Right cardiac atrium (tissue), 5 donors: Measurements from ENCODE around the gene IGFBP6. TPM values are rescaled to one million over a fixed set of nuclear protein-coding genes. Genes with fewer than 3 reads are reported as not detected.

Source experiments
- ATAC-seq, 2 donors: fragments of 200-7000 bp; cut with Tn5 transposase; one replicate each; pipeline versions ENCODE4 v1.8.0 to v1.9.1; 2020; ENCODE audit warnings: moderate library complexity in 2 of 2, mild to moderate bottlenecking in 1 of 2
- DNase-seq, 3 donors: peaks; one replicate each; pipeline ENCODE4 v3.0.0-alpha.2; 2020
- H3K27ac ChIP-seq: one replicate; pipeline ENCODE4 v1.5.1; 2013; ENCODE audit warnings: mild to moderate bottlenecking, low read length, control low read depth, moderate library complexity
- H3K27me3 ChIP-seq: one replicate; pipeline ENCODE4 v1.6.1; 2013; ENCODE audit not compliant: control insufficient read depth, insufficient read depth
- H3K4me1 ChIP-seq: one replicate; pipeline ENCODE4 v1.6.1; 2013; ENCODE audit warnings: low read length; ENCODE audit not compliant: control insufficient read depth, insufficient read depth
- H3K4me3 ChIP-seq: one replicate; pipeline ENCODE4 v1.5.1; 2013; ENCODE audit warnings: low read length, control low read depth
- H3K9me3 ChIP-seq: one replicate; pipeline ENCODE4 v1.6.1; 2013; ENCODE audit warnings: low read length; ENCODE audit not compliant: control insufficient read depth
- WGBS: extraction: QIAGEN DNeasy Blood & Tissue Kit; methylation state at CpG from one replicate; pipeline ENCODE4 v1.1.7; 2013; 5-methylcytosine and 5-hydroxymethylcytosine counted together
- intact Hi-C, 4 donors: fragments of 100-400 bp; cut with DNase I; formaldehyde crosslinking; loops; one replicate each; pipeline versions ENCODE4 v1.11.0 to v1.14.0; 2022 to 2023
- polyA plus RNA-seq: library from polyadenylated mRNA; stranded (reverse); fragments of 200-250 nt; gene quantifications from one replicate; pipeline ENCODE4 v1.2.3, GENCODE V29; 2013
- total RNA-seq, 4 donors: library from RNA; stranded (reverse); fragmentation: NEBNext Ultra II Directional; extraction: Animal tissue kit (Norgen Biotek cat#: 25700); gene quantifications; one replicate each; pipeline ENCODE4 v1.2.1, GENCODE V29; 2021
- donor health status: healthy with polysubstance abuse.
- donor health status: DM: no; HTN: yes; CAD: no.
- donor health status: DM: no; HTN: no; CAD: no.
- donor health status: DM: no; HTN: yes; CAD: no; lungs with severe emphysema.
- donor health status: DM: yes; HTN: yes; CAD: no.

Gene IGFBP6
- total and polyA plus RNA-seq, 5 donors: 49.7 to 178 (median 134) TPM

GRCh38 chr12:53053218-53054111, 44.0 kb upstream of the IGFBP6 start:
- 37% methylated on average over 16 of the region's 16 CpGs for WGBS
- H3K27ac ChIP-seq: peak overlapping the region; percentile 93
- H3K4me3 ChIP-seq: peak overlapping the region; percentile 7
- intact Hi-C loops: no loop called here
- no peaks in the 10 kb centered on the region for H3K27me3 ChIP-seq
- no peaks in the 10 kb centered on the region for H3K9me3 ChIP-seq
- DNase-seq (peak; percentile 65 to 84 (median 83)), ATAC-seq (peak; percentile 1 to 10)
- peaks cover 8% of the 10 kb centered on the region for H3K4me1 ChIP-seq

GRCh38 chr12:53054112-53054878, 43.2 kb upstream of the IGFBP6 start:
- no peaks in the 10 kb centered on the region for H3K27me3 ChIP-seq
- DNase-seq (peak; percentile 94 to 97 (median 97)), ATAC-seq (peak; percentile 66 to 68)
- H3K27ac ChIP-seq: peak overlapping the region; percentile 93
- no peaks in the 10 kb centered on the region for H3K9me3 ChIP-seq
- 19% methylated on average over 48 of the region's 48 CpGs for WGBS
- peaks cover 8% of the 10 kb centered on the region for H3K4me1 ChIP-seq
- H3K4me3 ChIP-seq: peak overlapping the region; percentile 6
- intact Hi-C loops: no loop called here

- Histone ChIP-seq H3K27ac (no peak overlapping the region), H3K9me3 (no peaks in the 10 kb centered on the region), H3K4me1 (peaks cover 8% of the 10 kb centered on the region), H3K27me3 (no peaks in the 10 kb centered on the region), H3K4me3 (no peak overlapping the region)
- WGBS: 82% methylated on average over 15 of the region's 15 CpGs
- no peak for ATAC-seq
- intact Hi-C loops: no loop called here
- DNase-seq: peak; percentile 25 to 73 (median 68)
These were observed 41.8 kb upstream of the IGFBP6 start for GRCh38 chr12:53055471-53056266.

- ATAC-seq (no peak), DNase-seq (peak in 1 of 3 donors; percentile 42)
- no peak overlapping the region for H3K27ac ChIP-seq
- peaks cover 8% of the 10 kb centered on the region for H3K4me1 ChIP-seq
- H3K9me3 ChIP-seq: no peaks in the 10 kb centered on the region
- H3K4me3 ChIP-seq: no peak overlapping the region
- intact Hi-C loops: no loop called here
- WGBS: 69% methylated on average over 5 of the region's 5 CpGs
- no peaks in the 10 kb centered on the region for H3K27me3 ChIP-seq
These were observed 41.2 kb upstream of the IGFBP6 start for GRCh38 chr12:53056296-53056695.

GRCh38 chr12:53056901-53057300, 40.6 kb upstream of the IGFBP6 start:
- intact Hi-C loops: no loop called here
- no peak overlapping the region for H3K4me3 ChIP-seq
- H3K27ac ChIP-seq: no peak overlapping the region
- WGBS: 92% methylated on average over 7 of the region's 7 CpGs
- no peaks in the 10 kb centered on the region for H3K27me3 ChIP-seq
- peaks cover 9% of the 10 kb centered on the region for H3K4me1 ChIP-seq
- no peaks in the 10 kb centered on the region for H3K9me3 ChIP-seq
- DNase-seq (peak in 2 of 3 donors; percentile 48 to 53), ATAC-seq (no peak)

- Histone ChIP-seq H3K4me3 (no peak overlapping the region), H3K27me3 (no peaks in the 10 kb centered on the region), H3K9me3 (no peaks in the 10 kb centered on the region), H3K4me1 (peaks cover 9% of the 10 kb centered on the region), H3K27ac (no peak overlapping the region)
- intact Hi-C loops: no loop called here
- ATAC-seq (no peak), DNase-seq (peak; percentile 20 to 60 (median 50))
- 85% methylated on average over 13 of the region's 13 CpGs for WGBS
These were observed 39.5 kb upstream of the IGFBP6 start for GRCh38 chr12:53057816-53058500.

GRCh38 chr12:53058674-53059433, 38.6 kb upstream of the IGFBP6 start:
- 73% methylated on average over 35 of the region's 35 CpGs for WGBS
- H3K9me3 ChIP-seq: no peaks in the 10 kb centered on the region
- ATAC-seq (no peak), DNase-seq (peak; percentile 41 to 70 (median 65))
- H3K27me3 ChIP-seq: no peaks in the 10 kb centered on the region
- no peak overlapping the region for H3K4me3 ChIP-seq
- intact Hi-C loops: no loop called here
- H3K27ac ChIP-seq: no peak overlapping the region
- H3K4me1 ChIP-seq: peaks cover 6% of the 10 kb centered on the region

- H3K27ac ChIP-seq: no peak overlapping the region
- intact Hi-C loops: loop anchor here in 2 of 4 donors (10.0 kb wide), 1 partner anchor 135 kb away; no protein-coding TSS in a partner anchor
- DNase-seq (peak; percentile 28 to 66 (median 47)), ATAC-seq (no peak)
- no peak overlapping the region for H3K4me3 ChIP-seq
- WGBS: 89% methylated on average over 24 of the region's 24 CpGs
- no peaks in the 10 kb centered on the region for H3K9me3 ChIP-seq
- H3K4me1 ChIP-seq: peaks cover 6% of the 10 kb centered on the region
- H3K27me3 ChIP-seq: no peaks in the 10 kb centered on the region
These were observed 37.9 kb upstream of the IGFBP6 start for GRCh38 chr12:53059434-53060063.

- intact Hi-C loops: loop anchor here in 2 of 4 donors (10.0 kb wide), 1 partner anchor 135 kb away; no protein-coding TSS in a partner anchor
- H3K4me1 ChIP-seq: peaks cover 6% of the 10 kb centered on the region
- peak in 1 of 3 donors; percentile 50 for DNase-seq
These were observed 37.3 kb upstream of the IGFBP6 start for GRCh38 chr12:53060064-53060720.

More at GRCh38 chr12:53060064-53060720, 37.3 kb upstream of the IGFBP6 start:
- H3K4me3 ChIP-seq: no peak overlapping the region
- no peak for ATAC-seq
- 81% methylated on average over 17 of the region's 17 CpGs for WGBS
- no peak overlapping the region for H3K27ac ChIP-seq
- no peaks in the 10 kb centered on the region for H3K27me3 ChIP-seq
- H3K9me3 ChIP-seq: no peaks in the 10 kb centered on the region
